Immature natural killer cell (primary cell): ENCODE measurements around the gene GNAT2. TPM values are rescaled to one million over a fixed set of nuclear protein-coding genes. Genes with fewer than 3 reads are reported as not detected.
A peak's percentile ranks its signal among the peaks of the same experiment; 100 is the strongest.

Experiments
- DNase-seq, 3 donors: peaks; one replicate each; pipeline ENCODE4 v3.0.0; 2022; ENCODE audit warnings: mixed read lengths in 1 of 3
- H3K27ac Mint-ChIP-seq, 6 donors: one replicate each; pipeline ENCODE4 v1.8.0; 2020; ENCODE audit warnings: mixed read lengths in 6 of 6, mild to moderate bottlenecking in 5 of 6, inconsistent platforms in 4 of 6, moderate library complexity in 3 of 6
- H3K27me3 Mint-ChIP-seq, 3 donors: one replicate each; pipeline ENCODE4 v1.8.0; 2020 to 2021; ENCODE audit warnings: low read depth in 3 of 3, mild to moderate bottlenecking in 3 of 3, mixed read lengths in 3 of 3, moderate library complexity in 3 of 3, inconsistent platforms in 1 of 3
- H3K36me3 Mint-ChIP-seq, 3 donors: one replicate each; pipeline ENCODE4 v1.8.0; 2020; ENCODE audit warnings: mixed read lengths in 3 of 3, inconsistent platforms in 2 of 3, mild to moderate bottlenecking in 2 of 3
- H3K4me1 Mint-ChIP-seq, 2 donors: one replicate each; pipeline ENCODE4 v1.8.0; 2020; ENCODE audit warnings: inconsistent platforms in 2 of 2, mild to moderate bottlenecking in 2 of 2, mixed read lengths in 2 of 2, moderate library complexity in 1 of 2
- H3K4me3 Mint-ChIP-seq, 5 donors: one replicate each; pipeline ENCODE4 v1.8.0; 2020; ENCODE audit warnings: mild to moderate bottlenecking in 5 of 5, mixed read lengths in 5 of 5, inconsistent platforms in 3 of 5, moderate library complexity in 3 of 5
- H3K9me3 Mint-ChIP-seq, 6 donors: one replicate each; pipeline ENCODE4 v1.8.0; 2020; ENCODE audit warnings: mild to moderate bottlenecking in 6 of 6, mixed read lengths in 6 of 6, inconsistent platforms in 4 of 6, moderate library complexity in 3 of 6
- polyA plus RNA-seq, 3 donors: library from polyadenylated mRNA; unstranded; fragments of 300-500 nt; fragmentation: Illumina TruSeq; gene quantifications; one replicate each; pipeline ENCODE4 v1.2.3, GENCODE V29; 2021

The GNAT2 gene
- polyA plus RNA-seq, 3 donors from 2014 or later = not detected

- H3K4me1 Mint-ChIP-seq = peaks cover 45 to 48% of the 10 kb centered on the region in 2 donors
- no peaks in the 10 kb centered on the region for H3K36me3 Mint-ChIP-seq
- H3K27ac Mint-ChIP-seq = peak overlapping the region; percentile 92 to 99 (median 96)
- H3K4me3 Mint-ChIP-seq = peak overlapping the region; percentile 92 to 99 (median 95)
- peaks cover 17 to 20% (median 19%) of the 10 kb centered on the region in 3 donors for H3K27me3 Mint-ChIP-seq
- no peaks in the 10 kb centered on the region for H3K9me3 Mint-ChIP-seq
- DNase-seq = no peak
Observed at GRCh38 chr1:109618661-109619575, 498 bp downstream of the GNAT2 start.

GRCh38 chr1:109617291-109617801, 2.1 kb downstream of the GNAT2 start:
- peak overlapping the region in 1 of 5 donors; percentile 16 for H3K4me3 Mint-ChIP-seq
- H3K27me3 Mint-ChIP-seq = peaks cover 17 to 20% (median 19%) of the 10 kb centered on the region in 3 donors
- H3K9me3 Mint-ChIP-seq = no peaks in the 10 kb centered on the region
- peaks cover 35 to 41% of the 10 kb centered on the region in 2 donors for H3K4me1 Mint-ChIP-seq
- no peaks in the 10 kb centered on the region for H3K36me3 Mint-ChIP-seq
- H3K27ac Mint-ChIP-seq = peak overlapping the region in 4 of 6 donors; percentile 25 to 80 (median 42)
- DNase-seq = no peak

- Mint-ChIP-seq H3K9me3 (no peaks in the 10 kb centered on the region), H3K27ac (peak overlapping the region in 5 of 6 donors; percentile 2 to 62 (median 31)), H3K4me1 (peaks cover 25 to 31% of the 10 kb centered on the region in 2 donors), H3K36me3 (no peaks in the 10 kb centered on the region), H3K27me3 (peaks cover 17 to 20% (median 19%) of the 10 kb centered on the region in 3 donors), H3K4me3 (peak overlapping the region in 1 of 5 donors; percentile 7)
- no peak for DNase-seq
Observed at GRCh38 chr1:109616391-109616790, 3.0 kb downstream of the GNAT2 start.

GRCh38 chr1:109615879-109616278, 3.5 kb downstream of the GNAT2 start:
- H3K4me3 Mint-ChIP-seq = no peak overlapping the region
- peaks cover 22 to 26% of the 10 kb centered on the region in 2 donors for H3K4me1 Mint-ChIP-seq
- H3K27me3 Mint-ChIP-seq = peaks cover 14 to 17% (median 16%) of the 10 kb centered on the region in 3 donors
- peak overlapping the region in 3 of 6 donors; percentile 31 to 62 (median 62) for H3K27ac Mint-ChIP-seq
- H3K36me3 Mint-ChIP-seq = no peaks in the 10 kb centered on the region
- no peak for DNase-seq
- H3K9me3 Mint-ChIP-seq = no peaks in the 10 kb centered on the region

GRCh38 chr1:109613361-109614147, 5.9 kb downstream of the GNAT2 start:
- H3K36me3 Mint-ChIP-seq = no peaks in the 10 kb centered on the region
- H3K4me1 Mint-ChIP-seq = peaks cover 2 to 3% of the 10 kb centered on the region in 2 donors
- H3K4me3 Mint-ChIP-seq = no peak overlapping the region
- no peak overlapping the region for H3K27ac Mint-ChIP-seq
- no peaks in the 10 kb centered on the region for H3K9me3 Mint-ChIP-seq
- no peak for DNase-seq
- peaks cover 0 to 3% (median 2%) of the 10 kb centered on the region in 3 donors for H3K27me3 Mint-ChIP-seq

GRCh38 chr1:109611308-109611990, 8.0 kb downstream of the GNAT2 start:
- DNase-seq = no peak
- H3K27ac Mint-ChIP-seq = peak overlapping the region in 2 of 6 donors; percentile 10 to 17
- H3K4me1 Mint-ChIP-seq = no peaks in the 10 kb centered on the region
- no peaks in the 10 kb centered on the region for H3K9me3 Mint-ChIP-seq
- H3K27me3 Mint-ChIP-seq = peaks cover 2 to 3% (median 2%) of the 10 kb centered on the region in 3 donors
- H3K36me3 Mint-ChIP-seq = no peaks in the 10 kb centered on the region
- no peak overlapping the region for H3K4me3 Mint-ChIP-seq

- H3K36me3 Mint-ChIP-seq = no peaks in the 10 kb centered on the region
- H3K4me1 Mint-ChIP-seq = no peaks in the 10 kb centered on the region
- no peak overlapping the region for H3K4me3 Mint-ChIP-seq
- H3K9me3 Mint-ChIP-seq = no peaks in the 10 kb centered on the region
- peak overlapping the region in 1 of 6 donors; percentile 31 for H3K27ac Mint-ChIP-seq
- DNase-seq = no peak
- H3K27me3 Mint-ChIP-seq = peaks cover 2% of the 10 kb centered on the region in 3 donors
Observed at GRCh38 chr1:109610609-109611307, 8.7 kb downstream of the GNAT2 start.

GRCh38 chr1:109609881-109610280, 9.5 kb downstream of the GNAT2 start:
- DNase-seq = no peak
- H3K9me3 Mint-ChIP-seq = no peaks in the 10 kb centered on the region
- H3K4me3 Mint-ChIP-seq = no peak overlapping the region
- H3K27me3 Mint-ChIP-seq = peaks cover 0 to 2% (median 0%) of the 10 kb centered on the region in 3 donors
- no peak overlapping the region for H3K27ac Mint-ChIP-seq
- H3K4me1 Mint-ChIP-seq = no peaks in the 10 kb centered on the region
- no peaks in the 10 kb centered on the region for H3K36me3 Mint-ChIP-seq

GRCh38 chr1:109605381-109605780, 14.0 kb downstream of the GNAT2 start:
- no peak overlapping the region for H3K4me3 Mint-ChIP-seq
- no peaks in the 10 kb centered on the region for H3K4me1 Mint-ChIP-seq
- no peaks in the 10 kb centered on the region for H3K9me3 Mint-ChIP-seq
- no peaks in the 10 kb centered on the region for H3K36me3 Mint-ChIP-seq
- DNase-seq = no peak
- H3K27ac Mint-ChIP-seq = no peak overlapping the region
- H3K27me3 Mint-ChIP-seq = peaks cover 0 to 2% (median 0%) of the 10 kb centered on the region in 3 donors

GRCh38 chr1:109603229-109603628, 16.2 kb downstream of the GNAT2 start:
- H3K36me3 Mint-ChIP-seq = peaks cover 0 to 4% (median 0%) of the 10 kb centered on the region in 3 donors
- no peak overlapping the region for H3K4me3 Mint-ChIP-seq
- no peaks in the 10 kb centered on the region for H3K9me3 Mint-ChIP-seq
- DNase-seq = no peak
- H3K27me3 Mint-ChIP-seq = peaks cover 0 to 2% (median 0%) of the 10 kb centered on the region in 3 donors
- H3K27ac Mint-ChIP-seq = no peak overlapping the region
- H3K4me1 Mint-ChIP-seq = no peaks in the 10 kb centered on the region

- no peak for DNase-seq
- H3K4me1 Mint-ChIP-seq = no peaks in the 10 kb centered on the region
- H3K4me3 Mint-ChIP-seq = no peak overlapping the region
- H3K9me3 Mint-ChIP-seq = no peaks in the 10 kb centered on the region
- peak overlapping the region in 1 of 6 donors; percentile 40 for H3K27ac Mint-ChIP-seq
- no peaks in the 10 kb centered on the region for H3K27me3 Mint-ChIP-seq
- peaks cover 8 to 17% (median 15%) of the 10 kb centered on the region in 3 donors for H3K36me3 Mint-ChIP-seq
Observed at GRCh38 chr1:109598655-109599054, 20.8 kb downstream of the GNAT2 start.

GRCh38 chr1:109598156-109598555, 21.3 kb downstream of the GNAT2 start:
- H3K36me3 Mint-ChIP-seq = peaks cover 8 to 18% (median 15%) of the 10 kb centered on the region in 3 donors
- H3K4me3 Mint-ChIP-seq = no peak overlapping the region
- no peak for DNase-seq
- H3K4me1 Mint-ChIP-seq = no peaks in the 10 kb centered on the region
- no peaks in the 10 kb centered on the region for H3K9me3 Mint-ChIP-seq
- H3K27ac Mint-ChIP-seq = no peak overlapping the region
- no peaks in the 10 kb centered on the region for H3K27me3 Mint-ChIP-seq

GRCh38 chr1:109595531-109595930, 23.9 kb downstream of the GNAT2 start:
- peaks cover 8 to 31% (median 15%) of the 10 kb centered on the region in 3 donors for H3K36me3 Mint-ChIP-seq

More at GRCh38 chr1:109595531-109595930, 23.9 kb downstream of the GNAT2 start:
- Mint-ChIP-seq H3K9me3 (no peaks in the 10 kb centered on the region), H3K27ac (no peak overlapping the region), H3K27me3 (no peaks in the 10 kb centered on the region), H3K4me1 (no peaks in the 10 kb centered on the region), H3K4me3 (no peak overlapping the region)
- DNase-seq = no peak
